ENCODE measurements around the gene SLFN12L. TPM values are rescaled to one million over a fixed set of nuclear protein-coding genes. Genes with fewer than 3 reads are reported as not detected.
A peak's percentile ranks its signal among the peaks of the same experiment; 100 is the strongest.
"Not testable (repeated sequence)": the region's sequence is repeated elsewhere in the genome, so short reads cannot be mapped to it uniquely, and the experiment has no call there.

SLFN12L gene
- total RNA-seq, 1 donor from 2014 or later = 0.25 TPM

DNA sequence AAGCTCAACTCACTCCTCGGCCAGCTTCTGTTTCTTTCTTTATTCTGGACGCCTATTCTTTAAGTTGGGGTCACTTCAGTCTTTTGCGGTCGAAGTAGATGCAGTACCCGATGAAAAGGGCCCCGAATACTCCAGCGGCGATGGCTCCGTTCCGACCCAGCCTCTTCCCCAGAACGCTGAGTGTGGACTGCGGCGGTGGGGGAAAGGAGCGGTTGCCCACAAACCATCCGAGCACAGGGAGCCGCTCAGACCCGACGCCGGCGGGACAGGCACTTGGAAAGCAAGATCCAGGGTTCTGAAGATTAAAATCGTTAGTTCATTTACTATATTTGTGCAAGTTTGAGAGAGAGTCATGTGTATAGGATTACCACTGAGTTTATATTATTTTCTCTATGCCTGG is 22.5 kb downstream of the SLFN12L start:
- DNase-seq = no peak
- TF ChIP-seq, protein P1, sequence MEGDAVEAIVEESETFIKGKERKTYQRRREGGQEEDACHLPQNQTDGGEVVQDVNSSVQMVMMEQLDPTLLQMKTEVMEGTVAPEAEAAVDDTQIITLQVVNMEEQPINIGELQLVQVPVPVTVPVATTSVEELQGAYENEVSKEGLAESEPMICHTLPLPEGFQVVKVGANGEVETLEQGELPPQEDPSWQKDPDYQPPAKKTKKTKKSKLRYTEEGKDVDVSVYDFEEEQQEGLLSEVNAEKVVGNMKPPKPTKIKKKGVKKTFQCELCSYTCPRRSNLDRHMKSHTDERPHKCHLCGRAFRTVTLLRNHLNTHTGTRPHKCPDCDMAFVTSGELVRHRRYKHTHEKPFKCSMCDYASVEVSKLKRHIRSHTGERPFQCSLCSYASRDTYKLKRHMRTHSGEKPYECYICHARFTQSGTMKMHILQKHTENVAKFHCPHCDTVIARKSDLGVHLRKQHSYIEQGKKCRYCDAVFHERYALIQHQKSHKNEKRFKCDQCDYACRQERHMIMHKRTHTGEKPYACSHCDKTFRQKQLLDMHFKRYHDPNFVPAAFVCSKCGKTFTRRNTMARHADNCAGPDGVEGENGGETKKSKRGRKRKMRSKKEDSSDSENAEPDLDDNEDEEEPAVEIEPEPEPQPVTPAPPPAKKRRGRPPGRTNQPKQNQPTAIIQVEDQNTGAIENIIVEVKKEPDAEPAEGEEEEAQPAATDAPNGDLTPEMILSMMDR (IDR thresholded peaks at IDR 0.05; ENCODE audit: borderline replicate concordance) = no peak
- intact Hi-C loops (cut with micrococcal nuclease) = no loop called here
- no peaks in the 10 kb centered on the region for H3K9me3 ChIP-seq (replicated peaks)
- no peaks in the 10 kb centered on the region for H3K36me3 ChIP-seq
- peaks cover 53% of the 10 kb centered on the region for H3K27me3 ChIP-seq (ENCODE audit: low read depth)
- no peak overlapping the region for H3K27ac ChIP-seq (replicated peaks)
- H3K4me1 ChIP-seq = no peaks in the 10 kb centered on the region
- no peak overlapping the region for H3K4me3 ChIP-seq

DNA sequence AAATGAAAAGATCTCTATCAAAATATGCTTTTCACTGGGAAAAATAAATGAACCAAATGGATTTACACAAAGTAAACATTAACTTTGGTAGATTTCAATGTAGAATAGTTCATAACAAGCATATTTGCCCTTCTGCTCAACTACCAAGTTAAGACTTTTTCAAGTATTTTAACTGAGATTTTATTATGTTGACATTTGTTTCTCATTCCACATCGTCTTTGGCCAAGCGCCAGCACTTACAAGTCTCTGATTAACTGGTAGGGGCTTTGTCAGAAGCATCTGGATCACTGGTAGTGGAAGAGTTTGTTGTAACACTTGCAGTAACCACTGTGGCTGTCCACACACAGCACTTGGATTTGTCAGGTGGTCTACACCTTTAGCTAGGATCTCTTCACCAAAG is 22.9 kb downstream of the SLFN12L start:
- H3K36me3 ChIP-seq = no peaks in the 10 kb centered on the region
- H3K27me3 ChIP-seq (ENCODE audit: low read depth) = peaks cover 53% of the 10 kb centered on the region
- no peak overlapping the region for H3K4me3 ChIP-seq
- no peak overlapping the region for H3K27ac ChIP-seq (replicated peaks)
- H3K9me3 ChIP-seq (replicated peaks) = no peaks in the 10 kb centered on the region
- no peaks in the 10 kb centered on the region for H3K4me1 ChIP-seq
- TF ChIP-seq, protein P1 (IDR thresholded peaks at IDR 0.05; ENCODE audit: borderline replicate concordance) = no peak
- intact Hi-C loops (cut with micrococcal nuclease) = no loop called here
- no peak for DNase-seq

DNA sequence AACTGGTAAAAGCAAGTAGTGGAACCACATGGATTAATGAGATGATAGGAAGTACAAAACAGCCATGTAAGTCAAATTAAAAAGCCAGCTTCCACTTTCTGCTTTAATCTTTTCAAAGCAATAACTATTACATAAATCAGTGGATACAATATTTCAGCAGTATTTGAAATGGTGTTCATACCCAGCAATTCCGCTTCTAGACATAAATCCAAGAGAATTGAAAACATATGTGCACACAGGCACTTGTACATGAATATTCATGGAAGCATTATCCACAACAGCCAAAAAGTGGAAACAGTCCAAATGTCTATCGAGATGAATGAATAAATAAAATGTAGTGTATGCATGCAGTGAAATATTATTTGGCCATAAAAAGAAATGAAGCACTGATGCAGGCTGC is 27.4 kb downstream of the SLFN12L start:
- peaks cover 13% of the 10 kb centered on the region for H3K9me3 ChIP-seq (replicated peaks)
- H3K27me3 ChIP-seq (ENCODE audit: low read depth) = peaks cover 54% of the 10 kb centered on the region
- no peaks in the 10 kb centered on the region for H3K4me1 ChIP-seq
- TF ChIP-seq, protein P1 (IDR thresholded peaks at IDR 0.05; ENCODE audit: borderline replicate concordance) = no peak
- intact Hi-C loops (cut with micrococcal nuclease) = no loop called here
- DNase-seq = no peak
- H3K27ac ChIP-seq (replicated peaks) = no peak overlapping the region
- no peaks in the 10 kb centered on the region for H3K36me3 ChIP-seq
- no peak overlapping the region for H3K4me3 ChIP-seq

DNA sequence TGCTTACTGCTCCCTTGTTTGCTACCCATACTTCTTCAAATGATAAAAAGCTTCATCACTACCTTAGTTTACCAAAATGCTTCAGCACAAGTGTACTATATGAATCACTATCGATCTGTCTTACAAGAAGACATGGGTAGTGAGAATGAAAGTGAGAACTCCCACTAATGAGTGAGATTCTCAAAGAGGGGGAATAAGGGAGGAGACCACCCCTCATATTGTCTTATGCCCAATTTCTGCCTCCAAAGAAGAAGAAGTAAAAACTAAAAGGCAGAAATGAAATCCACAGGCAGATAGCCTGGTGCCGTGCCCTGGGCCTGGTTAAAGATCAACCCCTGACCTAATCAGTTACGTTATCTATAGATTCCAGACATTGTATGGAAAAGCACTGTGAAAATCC is 29.8 kb downstream of the SLFN12L start:
- H3K4me3 ChIP-seq; H3K4me1 ChIP-seq; intact Hi-C loops (cut with micrococcal nuclease); H3K36me3 ChIP-seq; H3K27ac ChIP-seq (replicated peaks); DNase-seq: not testable (repeated sequence)
- peaks cover 39% of the 10 kb centered on the region for H3K27me3 ChIP-seq (ENCODE audit: low read depth)
- H3K9me3 ChIP-seq (replicated peaks) = peaks cover 13% of the 10 kb centered on the region

DNA sequence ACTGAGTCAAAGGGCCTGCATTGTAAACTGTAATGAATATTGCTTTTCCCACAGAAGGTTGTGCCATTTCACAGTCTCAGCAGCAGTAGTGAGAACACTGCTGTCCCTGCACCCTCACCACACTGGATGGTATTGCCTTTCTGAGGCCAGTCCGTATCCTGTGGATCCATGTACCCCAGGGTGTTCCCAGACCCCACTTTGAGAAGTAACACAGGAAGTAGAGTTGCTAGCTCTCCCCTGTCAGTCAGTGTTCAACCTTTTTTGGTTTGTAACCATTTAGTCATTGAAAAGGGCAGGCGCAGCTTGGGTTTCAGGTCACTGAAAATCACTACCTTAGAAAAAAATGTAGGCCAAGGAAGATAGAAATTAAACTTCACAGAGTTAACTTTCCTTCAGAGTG is 37.9 kb downstream of the SLFN12L start:
- no peaks in the 10 kb centered on the region for H3K9me3 ChIP-seq (replicated peaks)
- TF ChIP-seq, protein P1 (IDR thresholded peaks at IDR 0.05; ENCODE audit: borderline replicate concordance) = no peak
- no peak for DNase-seq
- intact Hi-C loops (cut with micrococcal nuclease) = no loop called here
- peaks cover 77% of the 10 kb centered on the region for H3K27me3 ChIP-seq (ENCODE audit: low read depth)
- no peak overlapping the region for H3K27ac ChIP-seq (replicated peaks)
- no peak overlapping the region for H3K4me3 ChIP-seq
- H3K36me3 ChIP-seq = no peaks in the 10 kb centered on the region
- H3K4me1 ChIP-seq = peaks cover 11% of the 10 kb centered on the region

DNA sequence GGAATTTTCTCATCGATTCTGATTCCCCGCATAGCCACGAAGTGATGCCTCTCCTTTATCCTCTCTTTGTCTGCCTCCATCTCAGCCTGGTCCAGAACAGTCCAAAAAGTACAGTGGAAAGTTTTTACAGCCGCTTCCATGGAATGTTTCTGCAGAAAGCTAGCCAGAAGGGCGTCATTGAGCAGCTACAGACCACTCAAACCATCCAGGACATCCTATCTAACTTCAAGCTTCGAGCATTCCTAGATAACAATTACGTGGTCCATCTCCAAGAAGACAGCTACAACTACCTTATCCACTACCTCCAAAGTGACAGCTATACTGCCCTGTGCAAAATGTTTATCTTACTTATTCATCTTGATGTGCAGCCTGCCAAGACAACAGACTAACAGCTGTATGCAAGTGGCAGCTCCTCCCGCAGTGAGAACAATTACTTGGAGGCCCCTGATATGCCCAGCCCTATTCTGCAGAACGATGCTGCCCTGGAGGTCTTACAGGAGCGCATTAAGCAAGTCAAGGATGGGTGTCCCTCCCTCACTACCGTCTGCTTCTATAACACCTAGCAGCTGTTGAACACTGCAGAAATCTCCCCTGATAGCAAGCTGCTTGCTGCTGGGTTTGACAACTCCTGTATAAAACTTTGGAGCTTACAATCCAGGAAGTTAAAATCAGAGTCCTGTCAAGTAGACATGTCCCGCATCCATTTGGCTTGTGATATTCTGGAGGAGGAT is 38.9 kb downstream of the SLFN12L start:
- TF ChIP-seq, protein P1 (IDR thresholded peaks at IDR 0.05; ENCODE audit: borderline replicate concordance) = no peak
- no peak for DNase-seq
- Histone ChIP-seq H3K9me3 (replicated peaks) (no peaks in the 10 kb centered on the region), H3K4me1 (peaks cover 11% of the 10 kb centered on the region), H3K36me3 (no peaks in the 10 kb centered on the region), H3K27me3 (ENCODE audit: low read depth) (peaks cover 86% of the 10 kb centered on the region), H3K27ac (replicated peaks) (no peak overlapping the region), H3K4me3 (peak overlapping the region; percentile 35)
- intact Hi-C loops (cut with micrococcal nuclease) = no loop called here
